Transverse colon (tissue), 3 donors: ENCODE results near the gene OXCT1.

ENCODE experiments used
- CTCF ChIP-seq, 5 experiments: fragments of 200-600 bp in 3 of 5; fragments of 450-650 bp in 2 of 5; sonication (generic) in 3 of 5; IDR thresholded peaks; 1 replicate in 2 of 5; 2 replicates in 3 of 5; pipeline ENCODE4 v1.5.1; 2016 to 2017; ENCODE audit warnings: antibody characterized with exemption in 5 of 5, inconsistent platforms in 3 of 5, mild to moderate bottlenecking in 2 of 5, moderate library complexity in 1 of 5
- EP300 ChIP-seq: sonication (generic); formaldehyde crosslinking; IDR thresholded peaks from one replicate; pipeline ENCODE4 v1.6.1; 2017; ENCODE audit warnings: antibody characterized with exemption, low read depth
- POLR2A ChIP-seq: fragments of 450-650 bp; IDR thresholded peaks from one replicate; pipeline ENCODE4 v1.6.1; 2016; ENCODE audit warnings: antibody characterized with exemption, mild to moderate bottlenecking, moderate library complexity

- TF ChIP-seq CTCF (IDR thresholded peaks at IDR 0.05) (no peak), EP300 (no peak), POLR2A (no peak)
These were observed 1.6 kb upstream of the OXCT1 start for GRCh38 chr5:41871852-41872251.
